Fibroblast of peridontal ligament (primary cell): Measurements from ENCODE around the gene CRACR2A.

Experiments
- DNase-seq: peaks from one replicate; pipeline ENCODE4 v3.0.0-alpha.2; 2010; ENCODE audit errors: extremely low read depth

Gene CRACR2A

DNA sequence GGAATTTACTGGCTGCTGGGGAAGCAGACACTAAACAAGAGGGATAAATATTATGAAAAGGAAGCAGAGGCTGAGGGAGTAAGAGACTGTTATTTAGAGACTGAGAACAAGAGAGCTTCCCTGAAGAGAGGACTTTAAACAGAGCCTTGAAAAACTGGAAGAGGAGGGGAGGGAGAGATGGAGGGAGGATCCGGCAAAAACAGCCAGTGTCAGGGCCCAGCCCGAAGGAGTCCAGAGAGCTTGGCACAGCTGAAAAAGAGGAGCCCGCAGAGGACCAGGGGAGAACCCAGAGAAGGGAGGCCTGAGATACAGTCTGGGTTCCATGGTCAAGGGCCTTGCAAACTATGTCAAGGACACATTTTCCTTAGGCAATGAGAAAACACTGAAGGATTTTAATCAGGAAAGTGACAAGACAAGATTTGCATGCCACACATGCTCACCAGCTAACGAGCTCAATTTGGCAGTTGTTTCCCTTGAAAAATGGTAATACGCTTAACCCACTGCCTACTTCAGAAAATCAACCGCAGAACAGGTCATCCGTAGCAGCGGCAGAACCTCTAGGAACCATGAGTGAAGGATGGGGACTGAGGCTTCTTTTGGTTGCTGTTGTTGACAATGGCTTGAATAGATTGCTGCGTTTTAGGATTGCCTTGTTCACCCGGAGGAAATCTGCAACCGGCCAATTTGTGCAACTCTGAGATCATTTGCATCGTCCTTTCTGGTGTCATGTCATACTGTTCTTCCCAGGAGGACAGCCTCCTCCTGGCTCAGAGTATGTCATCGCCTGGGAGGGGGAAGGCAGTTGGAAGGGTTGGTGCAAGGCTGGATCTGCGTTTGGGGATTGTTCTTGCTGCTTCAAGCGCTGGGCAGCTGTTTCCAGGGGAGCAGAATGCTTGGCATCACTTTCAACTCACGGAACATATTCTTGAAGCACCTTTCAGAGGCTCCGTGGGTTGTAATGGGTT, 153.7 kb downstream of the CRACR2A start:
- DNase-seq, result no peak

GRCh38 chr12:3597526-3598210, 155.2 kb downstream of the CRACR2A start:
- DNase-seq, result no peak

DNA sequence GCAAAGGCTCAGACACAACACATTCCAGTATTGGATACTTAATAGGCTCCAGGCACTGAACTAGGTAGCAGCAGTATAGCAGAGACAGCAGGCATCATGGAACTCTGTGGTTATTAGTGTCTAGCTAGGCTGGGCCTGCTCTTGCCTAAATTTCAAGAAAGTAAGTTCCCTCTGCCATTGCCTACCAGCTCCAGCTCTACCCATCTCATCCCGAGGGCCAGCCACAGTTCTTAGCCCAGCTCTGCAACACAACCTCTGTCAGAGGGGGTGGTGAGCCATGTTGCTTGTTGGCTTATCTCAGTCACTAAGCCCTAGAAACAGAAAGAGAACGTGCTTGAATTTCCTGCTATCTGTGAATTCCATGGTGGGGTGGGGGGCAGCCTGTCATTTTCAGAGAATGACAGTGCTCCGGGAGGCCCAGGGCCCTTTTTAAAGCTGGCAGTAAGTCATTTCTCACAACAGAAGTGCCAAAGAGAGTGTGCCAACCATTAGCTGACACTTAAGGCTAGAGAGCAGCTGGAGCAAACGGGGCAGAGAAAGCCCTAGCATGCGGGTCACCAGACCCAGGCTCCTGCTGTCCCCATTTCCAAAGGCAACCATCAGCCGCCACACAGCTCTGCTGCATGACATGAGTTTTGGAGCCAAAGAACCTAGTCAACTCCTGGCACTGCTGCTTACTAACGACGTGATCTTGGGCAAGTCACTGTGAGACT, 156.1 kb downstream of the CRACR2A start:
- DNase-seq, result no peak

- no peak for DNase-seq
Observed at GRCh38 chr12:3595721-3596120, 157.2 kb downstream of the CRACR2A start.

GRCh38 chr12:3594966-3595365, 157.9 kb downstream of the CRACR2A start:
- no peak for DNase-seq

GRCh38 chr12:3593906-3594483, 158.9 kb downstream of the CRACR2A start:
- no peak for DNase-seq

- DNase-seq, result no peak
Observed at GRCh38 chr12:3592856-3593625, 159.9 kb downstream of the CRACR2A start.

DNA sequence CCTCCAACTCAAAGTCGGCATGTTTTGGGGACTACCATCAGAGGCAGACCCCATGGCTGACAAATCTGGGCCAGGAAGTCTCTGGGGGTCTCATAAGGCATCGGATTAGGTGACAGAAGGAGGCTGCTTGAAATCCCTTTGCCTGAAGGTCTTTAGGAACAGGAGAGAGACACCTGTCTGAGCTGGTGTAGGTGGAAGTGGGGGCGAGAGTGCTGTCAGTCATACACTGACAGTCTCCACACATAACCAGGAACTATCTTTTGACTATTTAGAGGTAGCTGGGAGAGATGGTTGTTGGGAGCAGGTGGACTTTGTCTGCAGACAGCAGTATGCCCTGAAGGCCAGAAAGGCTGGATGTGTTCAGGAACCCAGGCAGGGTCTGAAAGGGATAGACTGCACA, 163.2 kb downstream of the CRACR2A start:
- DNase-seq, result no peak

- DNase-seq, result no peak
Observed at GRCh38 chr12:3587402-3588013, 165.4 kb downstream of the CRACR2A start.

- no peak for DNase-seq
Observed at GRCh38 chr12:3583656-3584334, 169.1 kb downstream of the CRACR2A start.

DNA sequence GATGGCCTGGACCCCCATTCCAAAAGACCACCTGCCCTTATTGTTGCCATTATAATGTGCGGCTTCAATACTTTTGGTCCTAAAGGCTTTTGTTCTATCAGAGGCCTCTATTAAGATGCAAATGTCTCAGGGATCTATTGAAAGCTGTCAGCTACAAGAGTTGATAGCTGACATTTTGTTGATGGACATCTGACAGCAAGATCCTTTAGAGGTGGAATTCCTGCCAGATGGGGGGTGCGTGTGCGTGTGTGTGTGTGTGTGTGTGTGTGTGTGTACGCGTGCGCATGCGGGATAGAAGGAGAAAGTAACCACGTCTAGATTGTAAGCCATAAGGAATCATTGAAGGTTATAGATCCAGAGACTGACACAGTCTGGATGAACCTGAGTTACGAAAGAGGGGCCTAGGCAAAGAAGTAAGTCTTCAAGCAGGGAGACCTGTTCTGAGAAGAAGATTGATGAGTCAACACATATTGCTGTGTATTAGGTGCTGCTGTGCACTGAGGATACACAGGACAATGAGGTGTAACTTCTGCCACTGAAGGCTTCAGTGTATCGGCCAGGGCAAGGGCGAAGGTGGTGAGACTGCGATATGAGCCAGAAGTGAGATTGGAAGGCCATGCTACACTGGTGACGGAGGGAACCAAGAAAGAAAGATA, 172.7 kb downstream of the CRACR2A start:
- DNase-seq, result no peak

GRCh38 chr12:3579446-3580093, 173.3 kb downstream of the CRACR2A start:
- no peak for DNase-seq

GRCh38 chr12:3578557-3578956, 174.4 kb downstream of the CRACR2A start:
- no peak for DNase-seq

DNA sequence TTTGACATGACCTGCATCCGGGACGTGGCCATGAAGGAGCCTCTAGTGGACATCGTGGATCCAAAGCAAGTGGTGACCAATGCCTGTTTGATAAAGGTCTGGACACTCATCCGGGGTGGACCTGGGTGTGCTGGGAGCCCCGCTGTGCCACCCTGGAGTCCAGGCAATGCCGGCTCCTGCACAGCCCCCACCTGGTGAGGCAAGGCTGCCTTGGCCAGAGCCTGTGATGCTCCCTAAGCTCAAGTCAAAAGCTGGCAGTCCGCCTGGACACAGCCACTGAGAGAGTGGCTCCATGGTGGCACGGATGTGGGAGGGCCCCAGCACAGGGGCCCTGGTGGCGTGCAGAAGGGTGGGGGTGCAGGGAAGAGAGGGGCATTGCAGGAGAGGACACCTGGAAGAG, 176.0 kb downstream of the CRACR2A start:
- no peak for DNase-seq

GRCh38 chr12:3574986-3575385, 177.9 kb downstream of the CRACR2A start:
- DNase-seq, result no peak

DNA sequence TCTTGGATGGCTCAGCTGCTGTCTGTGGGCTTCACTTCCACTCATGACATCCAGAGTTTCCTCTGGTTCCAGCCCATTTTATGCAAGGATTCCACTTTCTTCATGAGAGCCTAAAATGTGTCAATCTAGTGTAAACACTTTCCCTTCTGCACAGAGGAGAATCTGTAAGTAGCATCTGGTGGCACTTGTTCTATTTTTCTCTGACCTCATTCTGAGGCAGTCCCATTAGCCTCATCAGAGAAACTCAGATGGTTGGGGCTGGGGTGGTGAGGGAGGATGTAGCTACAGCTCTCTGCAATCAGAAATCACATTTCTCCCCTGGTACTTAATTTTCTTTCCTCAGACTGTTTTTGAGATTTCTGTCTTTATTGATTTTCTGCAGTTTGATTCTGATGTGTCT, 180.3 kb downstream of the CRACR2A start:
- no peak for DNase-seq

- no peak for DNase-seq
Observed at GRCh38 chr12:3571724-3572123, 181.2 kb downstream of the CRACR2A start.

DNA sequence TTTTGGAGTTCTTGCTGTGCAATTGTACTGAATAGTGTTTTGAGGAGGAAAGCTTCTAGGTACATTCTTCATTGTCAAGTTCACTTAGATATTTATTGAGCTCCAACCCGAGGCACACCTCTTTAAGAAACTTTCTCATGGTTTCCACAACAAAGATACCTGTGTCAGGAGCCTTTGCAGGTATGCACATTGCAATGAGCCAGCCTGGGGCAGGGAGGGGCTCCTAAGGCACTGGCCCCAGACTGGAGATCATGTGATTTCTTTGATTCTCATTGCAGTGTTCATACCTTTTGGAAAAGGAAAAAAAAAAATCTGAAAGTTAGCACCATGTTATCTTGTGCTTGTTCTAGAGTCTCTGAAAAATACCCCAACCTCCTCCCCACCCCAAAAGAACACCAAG, 181.6 kb downstream of the CRACR2A start:
- no peak for DNase-seq

- DNase-seq, result no peak
Observed at GRCh38 chr12:3568695-3569094, 184.2 kb downstream of the CRACR2A start.
